ENCODE measurements around the gene UBE2E2.
"Not testable (repeated sequence)": the region's sequence is repeated elsewhere in the genome, so short reads cannot be mapped to it uniquely, and the experiment has no call there.

The UBE2E2 gene

DNA sequence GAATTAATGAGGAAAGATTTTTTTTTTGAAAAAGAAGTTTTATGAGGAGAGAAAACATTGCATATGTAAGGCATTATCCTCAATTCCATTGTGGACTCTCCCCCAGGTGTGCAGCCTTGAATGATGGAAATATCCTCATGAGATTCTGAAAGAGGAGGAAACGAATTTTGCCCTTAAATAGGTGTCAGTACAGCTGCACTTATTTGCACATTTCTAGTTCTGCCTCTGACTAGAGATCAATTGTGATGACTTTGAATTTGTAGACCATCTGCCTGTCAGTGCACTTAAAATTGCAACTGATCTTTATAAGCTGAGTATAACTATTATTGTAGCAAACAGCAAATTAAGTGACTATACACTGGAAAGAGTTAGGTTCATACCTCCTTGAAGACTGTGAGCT, 141.8 kb downstream of the UBE2E2 start:
- no peak for DNase-seq (ENCODE audit: low spot score in 2 of 2)
- Histone ChIP-seq H3K27me3 (ENCODE audit: low read depth) (no peaks in the 10 kb centered on the region), H3K4me3 (no peak overlapping the region), H3K4me1 (no peaks in the 10 kb centered on the region), H3K36me3 (replicated peaks) (no peaks in the 10 kb centered on the region), H3K9me3 (no peaks in the 10 kb centered on the region)
- in situ Hi-C loops (cut with MboI; ENCODE audit: low sequenced_read_pairs), result no loop called here

DNA sequence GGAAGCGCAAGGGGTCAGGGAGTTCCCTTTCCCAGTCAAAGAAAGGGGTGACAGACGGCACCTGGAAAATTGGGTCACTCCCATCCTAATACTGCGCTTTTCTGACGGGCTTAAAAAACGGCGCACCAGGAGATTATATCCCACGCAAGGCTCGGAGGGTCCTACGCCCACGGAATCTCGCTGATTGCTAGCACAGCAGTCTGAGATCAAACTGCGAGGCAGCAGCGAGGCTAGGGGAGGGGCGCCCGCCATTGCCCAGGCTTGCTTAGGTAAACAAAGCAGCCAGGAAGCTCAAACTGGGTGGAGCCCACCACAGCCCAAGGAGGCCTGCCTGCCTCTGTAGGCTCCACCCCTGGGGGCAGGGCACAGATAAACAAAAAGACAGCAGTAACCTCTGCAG, 146.3 kb downstream of the UBE2E2 start:
- H3K36me3 ChIP-seq (replicated peaks); H3K4me3 ChIP-seq; H3K4me1 ChIP-seq; H3K9me3 ChIP-seq; H3K27me3 ChIP-seq (ENCODE audit: low read depth); in situ Hi-C loops (cut with MboI; ENCODE audit: low sequenced_read_pairs): not testable (repeated sequence)
- DNase-seq (ENCODE audit: low spot score in 2 of 2), result peak in 1 of 2 experiments; percentile 28

DNA sequence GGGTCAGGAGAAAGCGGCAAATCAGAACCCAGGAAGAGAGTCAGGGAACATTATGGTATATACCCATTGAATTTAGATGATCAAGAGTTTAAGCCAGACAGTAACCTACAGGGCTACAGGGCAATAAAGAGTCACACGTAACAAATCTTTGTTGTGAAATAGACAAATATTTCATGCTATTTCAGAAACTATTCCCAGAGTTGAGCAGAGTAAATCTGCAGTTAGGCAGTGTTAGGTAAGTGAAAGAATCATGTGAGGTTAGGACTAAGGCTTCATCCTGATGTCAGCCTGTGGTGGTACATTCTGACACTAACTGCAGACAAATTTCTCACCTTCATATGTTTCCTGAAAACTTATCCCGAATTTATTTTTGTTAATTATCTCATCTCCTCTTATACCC, 153.0 kb downstream of the UBE2E2 start:
- H3K9me3 ChIP-seq, result no peaks in the 10 kb centered on the region
- no peak overlapping the region for H3K4me3 ChIP-seq
- H3K4me1 ChIP-seq, result no peaks in the 10 kb centered on the region
- no peaks in the 10 kb centered on the region for H3K36me3 ChIP-seq (replicated peaks)
- no peak for DNase-seq (ENCODE audit: low spot score in 2 of 2)
- in situ Hi-C loops (cut with MboI; ENCODE audit: low sequenced_read_pairs), result no loop called here
- H3K27me3 ChIP-seq (ENCODE audit: low read depth), result no peaks in the 10 kb centered on the region

DNA sequence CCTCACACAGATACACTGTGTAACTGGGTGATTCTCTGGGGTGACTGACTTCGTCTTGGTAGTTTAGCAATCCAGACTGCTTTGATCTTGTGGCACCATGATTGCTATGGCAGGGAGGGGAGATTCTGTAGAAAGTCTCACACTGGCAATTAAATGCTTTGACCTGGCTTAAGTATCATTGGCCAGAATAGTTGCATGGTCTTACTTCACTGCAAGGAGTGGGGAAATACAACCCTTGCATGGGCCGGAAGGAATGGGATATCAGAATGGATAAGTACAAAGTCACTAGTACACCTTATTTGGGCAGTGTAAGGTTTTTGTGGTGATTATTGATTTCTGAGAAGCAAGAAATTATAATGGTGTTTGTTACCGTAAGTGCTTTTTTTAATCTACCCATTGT, 153.8 kb downstream of the UBE2E2 start:
- H3K4me3 ChIP-seq, result no peak overlapping the region
- H3K27me3 ChIP-seq (ENCODE audit: low read depth), result no peaks in the 10 kb centered on the region
- in situ Hi-C loops (cut with MboI; ENCODE audit: low sequenced_read_pairs), result no loop called here
- no peaks in the 10 kb centered on the region for H3K4me1 ChIP-seq
- no peaks in the 10 kb centered on the region for H3K36me3 ChIP-seq (replicated peaks)
- no peak for DNase-seq (ENCODE audit: low spot score in 2 of 2)
- H3K9me3 ChIP-seq, result no peaks in the 10 kb centered on the region

DNA sequence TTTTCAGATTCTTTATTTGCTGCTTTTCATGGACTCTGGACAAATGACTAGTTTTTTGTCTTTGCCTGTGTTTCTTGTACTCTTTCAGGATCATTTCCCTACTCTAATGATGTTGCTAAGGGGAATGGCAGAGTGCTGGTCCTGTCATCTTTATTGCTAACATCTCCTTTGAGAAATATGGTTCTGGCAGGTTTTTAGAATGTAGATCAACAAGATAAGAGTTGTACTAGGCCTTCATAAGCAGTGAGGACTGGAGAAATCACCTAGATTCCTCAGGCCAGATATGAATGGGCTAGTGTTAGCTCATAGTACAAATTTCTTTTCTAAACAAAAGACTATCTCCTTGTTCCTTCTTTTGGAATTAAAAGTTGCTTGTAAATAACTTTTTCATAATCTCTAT, 156.0 kb downstream of the UBE2E2 start:
- Histone ChIP-seq H3K4me3 (no peak overlapping the region), H3K36me3 (replicated peaks) (no peaks in the 10 kb centered on the region), H3K9me3 (no peaks in the 10 kb centered on the region), H3K4me1 (no peaks in the 10 kb centered on the region), H3K27me3 (ENCODE audit: low read depth) (no peaks in the 10 kb centered on the region)
- no peak for DNase-seq (ENCODE audit: low spot score in 2 of 2)
- in situ Hi-C loops (cut with MboI; ENCODE audit: low sequenced_read_pairs), result no loop called here

DNA sequence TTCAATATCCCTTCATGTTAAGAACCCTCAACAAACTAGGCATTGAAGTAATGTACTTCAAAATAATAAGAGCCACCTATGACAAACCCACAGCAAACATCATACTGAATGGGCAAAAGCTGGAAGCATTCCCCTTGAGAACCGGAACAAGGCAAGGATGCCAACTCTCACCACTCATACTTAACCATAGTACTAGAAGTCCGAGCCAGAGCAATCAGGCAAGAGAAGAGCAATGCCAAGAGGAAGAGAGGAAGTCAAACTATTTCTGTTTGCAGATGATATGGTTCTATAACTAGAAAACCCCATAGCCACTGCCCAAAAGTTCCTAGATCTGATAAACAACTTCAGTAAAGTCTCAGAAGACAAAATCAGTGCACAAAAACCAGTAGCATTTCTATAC, 161.9 kb downstream of the UBE2E2 start:
- DNase-seq (ENCODE audit: low spot score in 2 of 2), result no peak
- in situ Hi-C loops (cut with MboI; ENCODE audit: low sequenced_read_pairs), result no loop called here
- Histone ChIP-seq H3K27me3 (ENCODE audit: low read depth) (no peaks in the 10 kb centered on the region), H3K36me3 (replicated peaks) (no peaks in the 10 kb centered on the region), H3K4me3 (no peak overlapping the region), H3K9me3 (no peaks in the 10 kb centered on the region), H3K4me1 (no peaks in the 10 kb centered on the region)

DNA sequence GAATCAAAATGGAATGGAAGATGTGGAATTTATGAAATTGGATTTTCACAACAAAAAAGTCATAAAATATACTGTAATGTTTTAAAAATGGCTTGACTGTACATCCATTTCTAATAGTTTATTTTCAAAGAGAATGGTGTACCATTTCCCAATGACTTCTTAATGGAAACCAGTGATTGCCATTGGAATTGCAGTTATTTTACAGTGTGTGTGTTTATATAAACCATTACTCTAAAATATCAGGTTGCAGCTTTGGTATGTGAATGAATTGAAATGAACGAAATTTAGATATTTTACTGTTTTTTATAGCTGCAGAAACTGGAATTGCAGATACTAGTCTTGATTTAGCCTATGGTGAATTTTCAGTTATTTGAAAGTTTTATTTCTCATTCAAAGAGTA, 165.6 kb downstream of the UBE2E2 start:
- H3K27me3 ChIP-seq (ENCODE audit: low read depth), result no peaks in the 10 kb centered on the region
- no peaks in the 10 kb centered on the region for H3K9me3 ChIP-seq
- no peak for DNase-seq (ENCODE audit: low spot score in 2 of 2)
- H3K4me3 ChIP-seq, result no peak overlapping the region
- no peaks in the 10 kb centered on the region for H3K36me3 ChIP-seq (replicated peaks)
- in situ Hi-C loops (cut with MboI; ENCODE audit: low sequenced_read_pairs), result no loop called here
- no peaks in the 10 kb centered on the region for H3K4me1 ChIP-seq

DNA sequence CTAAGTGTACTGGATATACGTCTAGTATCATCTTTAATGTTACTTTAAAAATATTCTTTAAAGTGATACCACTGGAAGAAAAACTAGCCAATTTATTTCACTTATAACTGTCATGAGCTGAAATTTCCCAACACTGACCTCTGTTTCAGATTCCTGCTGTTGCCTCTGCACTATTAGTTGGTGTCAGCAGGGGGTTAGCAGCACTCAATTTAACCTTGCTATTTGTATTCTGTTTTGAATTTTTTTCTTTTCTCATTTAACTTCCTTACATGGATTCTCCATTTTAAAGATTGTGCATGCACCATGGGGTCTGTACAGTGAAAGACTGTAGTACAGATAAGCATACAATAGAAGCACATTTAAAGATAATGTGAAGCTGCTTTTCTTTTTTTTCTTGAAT, 169.2 kb downstream of the UBE2E2 start:
- Histone ChIP-seq H3K9me3 (no peaks in the 10 kb centered on the region), H3K4me1 (no peaks in the 10 kb centered on the region), H3K36me3 (replicated peaks) (no peaks in the 10 kb centered on the region), H3K4me3 (no peak overlapping the region), H3K27me3 (ENCODE audit: low read depth) (no peaks in the 10 kb centered on the region)
- DNase-seq (ENCODE audit: low spot score in 2 of 2), result no peak
- in situ Hi-C loops (cut with MboI; ENCODE audit: low sequenced_read_pairs), result no loop called here

DNA sequence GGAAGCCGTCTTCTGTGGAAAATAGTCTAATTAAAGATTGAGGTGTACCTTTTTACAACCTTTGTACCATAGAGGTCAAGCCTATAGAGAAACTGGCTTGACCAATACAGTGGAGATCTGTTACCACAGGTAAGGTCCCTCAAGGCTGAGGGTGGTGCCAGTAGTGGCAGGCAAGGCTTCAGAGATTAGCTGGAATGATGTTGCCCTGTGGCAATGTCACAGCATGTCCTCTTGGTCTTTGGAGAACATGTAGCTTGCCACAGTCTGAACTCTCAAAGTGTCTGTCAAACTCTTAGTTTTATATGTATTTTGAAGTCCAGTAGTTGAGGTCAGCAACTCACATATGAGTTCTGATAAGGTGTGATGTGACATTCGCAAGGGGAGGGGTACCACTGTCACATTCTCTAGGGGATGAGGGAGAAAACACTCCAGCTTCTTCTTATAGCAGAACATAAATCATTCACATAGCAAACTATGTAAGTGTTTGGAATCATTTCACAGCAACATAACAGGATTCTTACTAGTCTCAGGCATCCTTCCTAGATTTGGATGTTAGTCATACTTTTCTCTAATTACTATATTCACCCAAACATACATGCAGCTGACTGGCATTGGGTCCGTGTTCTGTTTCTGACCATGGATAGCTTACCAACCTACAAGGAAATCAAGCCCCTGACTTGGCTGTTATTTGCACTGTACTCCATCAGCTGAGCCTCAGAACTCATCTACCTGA, 173.6 kb downstream of the UBE2E2 start:
- Histone ChIP-seq H3K36me3 (replicated peaks) (no peaks in the 10 kb centered on the region), H3K27me3 (ENCODE audit: low read depth) (no peaks in the 10 kb centered on the region), H3K9me3 (no peaks in the 10 kb centered on the region), H3K4me1 (no peaks in the 10 kb centered on the region), H3K4me3 (no peak overlapping the region)
- no peak for DNase-seq (ENCODE audit: low spot score in 2 of 2)
- in situ Hi-C loops (cut with MboI; ENCODE audit: low sequenced_read_pairs), result no loop called here

DNA sequence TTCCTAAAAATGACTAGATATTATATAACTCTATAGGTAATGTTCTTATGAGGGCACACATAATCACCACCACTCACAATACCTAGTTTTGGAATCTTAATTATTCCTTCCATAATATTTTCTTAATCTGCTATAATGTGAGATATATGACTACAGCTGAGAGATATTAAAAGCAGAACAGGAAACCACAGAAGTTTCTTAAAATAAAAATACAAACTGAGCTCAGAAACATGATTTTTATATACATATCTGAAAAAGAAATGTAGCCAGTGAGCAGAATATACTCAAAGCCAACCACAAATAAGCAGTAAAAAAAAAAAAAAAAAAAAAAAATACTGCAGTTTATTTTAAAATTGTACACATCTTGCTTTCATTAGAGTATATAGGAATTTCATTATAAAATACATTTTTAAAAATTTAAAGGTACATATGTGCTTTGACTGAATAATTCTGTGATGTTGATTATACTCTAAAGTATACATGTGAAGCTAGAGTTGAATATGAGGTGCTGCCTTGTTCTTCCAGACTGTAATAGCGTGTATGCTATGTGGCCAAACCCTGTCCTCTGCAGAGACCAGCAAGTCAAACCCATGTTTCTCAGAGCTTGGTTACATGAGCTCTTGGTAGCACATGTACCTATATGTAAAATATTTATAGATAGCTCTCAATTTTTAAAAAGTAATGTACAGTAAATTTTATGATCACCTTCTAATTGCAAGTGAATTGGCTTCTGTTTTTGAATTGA, 175.0 kb downstream of the UBE2E2 start:
- no peaks in the 10 kb centered on the region for H3K27me3 ChIP-seq (ENCODE audit: low read depth)
- no peaks in the 10 kb centered on the region for H3K9me3 ChIP-seq
- no peak overlapping the region for H3K4me3 ChIP-seq
- H3K36me3 ChIP-seq (replicated peaks), result no peaks in the 10 kb centered on the region
- H3K4me1 ChIP-seq, result no peaks in the 10 kb centered on the region
- in situ Hi-C loops (cut with MboI; ENCODE audit: low sequenced_read_pairs), result no loop called here
- no peak for DNase-seq (ENCODE audit: low spot score in 2 of 2)

DNA sequence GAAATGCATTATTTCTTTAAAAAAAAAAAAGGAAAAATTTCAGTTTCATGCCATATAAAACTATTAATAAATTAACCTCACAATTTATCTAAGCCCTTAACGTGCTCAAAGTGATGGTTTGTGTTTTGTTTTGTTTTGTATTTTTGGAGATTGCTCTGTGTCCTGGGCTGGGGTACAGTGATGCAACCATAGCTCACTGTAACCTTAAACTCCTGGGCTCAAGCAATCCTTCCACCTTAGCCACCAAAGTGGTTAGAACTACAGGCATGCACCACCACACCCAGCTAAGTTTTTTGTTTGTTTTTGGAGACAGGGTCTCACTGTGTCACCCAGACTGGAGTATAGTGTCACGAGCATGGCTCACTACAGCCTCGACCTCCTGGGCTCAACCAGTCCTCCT, 180.7 kb downstream of the UBE2E2 start:
- H3K4me1 ChIP-seq, result peaks cover 5% of the 10 kb centered on the region
- no peaks in the 10 kb centered on the region for H3K27me3 ChIP-seq (ENCODE audit: low read depth)
- no peak overlapping the region for H3K4me3 ChIP-seq
- in situ Hi-C loops (cut with MboI; ENCODE audit: low sequenced_read_pairs), result no loop called here
- no peak for DNase-seq (ENCODE audit: low spot score in 2 of 2)
- no peaks in the 10 kb centered on the region; the same call in 1 of the 2 replicates for H3K36me3 ChIP-seq (replicated peaks)
- no peaks in the 10 kb centered on the region for H3K9me3 ChIP-seq

DNA sequence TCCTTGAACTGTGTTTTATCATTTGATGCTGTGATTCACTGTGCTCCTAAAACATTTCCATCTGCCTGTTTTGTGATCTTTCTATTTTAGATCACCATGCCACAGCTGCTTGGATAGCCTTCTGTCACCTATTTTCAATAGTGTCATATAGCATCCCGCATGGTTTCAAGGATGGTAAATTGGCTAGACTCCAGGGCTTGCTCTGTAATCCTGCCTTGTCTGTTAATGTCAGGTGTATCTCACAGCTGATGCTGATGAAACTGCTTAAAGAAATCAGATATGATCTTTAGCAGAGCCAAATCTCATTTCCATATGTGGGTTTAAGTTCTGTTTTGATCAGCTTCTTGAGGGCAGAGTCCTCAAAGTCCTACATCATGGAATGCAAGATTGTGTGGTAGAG, 182.2 kb downstream of the UBE2E2 start:
- DNase-seq (ENCODE audit: low spot score in 2 of 2), result no peak
- H3K4me3 ChIP-seq, result no peak overlapping the region
- H3K27me3 ChIP-seq (ENCODE audit: low read depth), result no peaks in the 10 kb centered on the region
- no peaks in the 10 kb centered on the region for H3K9me3 ChIP-seq
- H3K36me3 ChIP-seq (replicated peaks), result no peaks in the 10 kb centered on the region; the same call in 1 of the 2 replicates
- peaks cover 5% of the 10 kb centered on the region for H3K4me1 ChIP-seq
- in situ Hi-C loops (cut with MboI; ENCODE audit: low sequenced_read_pairs), result no loop called here

DNA sequence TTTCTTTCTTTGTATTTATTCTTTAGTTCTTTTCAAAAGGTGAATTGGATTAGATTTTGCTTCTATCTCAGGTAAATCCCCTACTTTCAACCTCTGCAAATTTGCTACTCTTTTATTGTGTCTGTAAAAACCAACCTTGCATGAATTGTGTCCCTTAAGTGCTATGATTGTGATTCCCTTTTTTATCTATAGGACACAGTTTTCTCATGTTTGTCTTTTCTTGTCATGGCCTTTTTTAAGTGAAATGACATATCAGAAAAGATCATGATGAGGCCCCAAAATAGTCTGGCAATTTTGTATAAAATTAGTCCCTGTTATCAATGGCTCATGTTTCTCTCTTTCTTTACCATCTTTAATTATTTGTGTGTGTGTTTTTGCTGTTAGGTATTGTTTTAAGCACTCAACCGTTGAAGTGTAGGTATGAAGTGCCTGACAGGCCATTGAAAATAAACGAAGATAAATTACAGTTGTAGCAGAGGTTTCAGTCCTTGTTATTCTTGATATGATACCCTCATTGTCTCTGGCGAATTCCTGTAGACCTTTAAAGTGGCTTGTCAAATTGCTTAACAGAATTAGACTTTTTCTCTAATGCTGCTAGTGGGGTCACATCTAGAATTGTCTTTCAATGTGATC, 184.3 kb downstream of the UBE2E2 start:
- no peak for DNase-seq (ENCODE audit: low spot score in 2 of 2)
- peaks cover 5% of the 10 kb centered on the region for H3K4me1 ChIP-seq

DNA sequence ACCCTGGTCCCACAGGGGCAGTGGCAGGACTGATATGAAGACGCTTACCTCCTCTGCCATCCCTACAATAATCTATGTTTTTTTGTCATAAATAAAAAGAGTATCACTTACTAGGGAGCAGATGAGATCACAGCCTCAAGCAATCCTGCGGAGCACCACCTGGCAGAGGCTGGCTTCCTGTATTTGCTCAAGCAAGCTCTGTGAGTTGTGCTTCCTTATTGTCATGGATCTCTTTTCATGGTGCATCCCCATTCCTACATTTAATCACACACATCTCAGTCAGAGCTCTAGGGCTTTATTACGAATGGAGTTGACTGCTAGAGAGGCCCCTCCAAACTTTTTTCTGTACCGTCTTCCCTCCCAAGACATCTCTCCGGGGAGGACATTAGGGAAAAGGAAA, 186.0 kb downstream of the UBE2E2 start:
- H3K27me3 ChIP-seq (ENCODE audit: low read depth), result no peaks in the 10 kb centered on the region
- peaks cover 5% of the 10 kb centered on the region for H3K4me1 ChIP-seq
- in situ Hi-C loops (cut with MboI; ENCODE audit: low sequenced_read_pairs), result no loop called here
- no peaks in the 10 kb centered on the region for H3K9me3 ChIP-seq
- DNase-seq (ENCODE audit: low spot score in 2 of 2), result no peak
- H3K36me3 ChIP-seq (replicated peaks), result no peaks in the 10 kb centered on the region; the same call in 1 of the 2 replicates
- H3K4me3 ChIP-seq, result no peak overlapping the region

More for the DNA sequence above, 184.3 kb downstream of the UBE2E2 start:
- H3K9me3 ChIP-seq, result no peaks in the 10 kb centered on the region
- H3K27me3 ChIP-seq (ENCODE audit: low read depth), result no peaks in the 10 kb centered on the region
- no peaks in the 10 kb centered on the region; the same call in 1 of the 2 replicates for H3K36me3 ChIP-seq (replicated peaks)
- in situ Hi-C loops (cut with MboI; ENCODE audit: low sequenced_read_pairs), result no loop called here
- no peak overlapping the region for H3K4me3 ChIP-seq

Measured in HAP-1 (cell line).